HCT116 (cell line): Measurements from ENCODE around the gene TBL1X.

ENCODE experiments used
- EZH2 ChIP-seq: fragments of 200-600 bp; sonication (generic); IDR thresholded peaks from 2 replicates; pipeline ENCODE4 v1.6.1; 2017; ENCODE audit warnings: antibody characterized with exemption, mixed run types
- POLR2A ChIP-seq: IDR thresholded peaks from 2 replicates; pipeline ENCODE4 v1.7.0; 2011; ENCODE audit warnings: borderline replicate concordance; ENCODE audit not compliant: insufficient read depth, insufficient read length; ENCODE audit errors: extremely low read depth
- RAD21 ChIP-seq: IDR thresholded peaks from 2 replicates; pipeline ENCODE4 v1.6.1; 2012; ENCODE audit warnings: low read depth, mild to moderate bottlenecking
- TCF7L2 ChIP-seq: IDR thresholded peaks from 2 replicates; pipeline ENCODE4 v1.7.0; 2011; ENCODE audit warnings: borderline replicate concordance, inconsistent platforms; ENCODE audit not compliant: insufficient read depth, insufficient read length; ENCODE audit errors: extremely low read depth
- YY1 ChIP-seq: IDR thresholded peaks from 2 replicates; pipeline ENCODE4 v1.6.1; 2011; ENCODE audit warnings: low read length, low read depth, moderate library complexity, mild to moderate bottlenecking; ENCODE audit not compliant: insufficient replicate concordance; ENCODE audit errors: extremely low read depth
- TF ChIP-seq, protein P1 (sequence below), 3 experiments: fragments of 200-600 bp in 1 of 3; sonication (generic) in 1 of 3; IDR thresholded peaks in 2 of 3; conservative IDR thresholded peaks in 1 of 3; 2 replicates each; pipeline ENCODE4 v1.5.1; 2012 to 2017; ENCODE audit warnings: low read depth in 2 of 3, low read length in 2 of 3, antibody characterized with exemption in 1 of 3, borderline replicate concordance in 1 of 3, control low read depth in 1 of 3, mild to moderate bottlenecking in 1 of 3, mixed read lengths in 1 of 3, mixed run types in 1 of 3, moderate library complexity in 1 of 3; ENCODE audit not compliant: insufficient read depth in 1 of 3

DNA sequence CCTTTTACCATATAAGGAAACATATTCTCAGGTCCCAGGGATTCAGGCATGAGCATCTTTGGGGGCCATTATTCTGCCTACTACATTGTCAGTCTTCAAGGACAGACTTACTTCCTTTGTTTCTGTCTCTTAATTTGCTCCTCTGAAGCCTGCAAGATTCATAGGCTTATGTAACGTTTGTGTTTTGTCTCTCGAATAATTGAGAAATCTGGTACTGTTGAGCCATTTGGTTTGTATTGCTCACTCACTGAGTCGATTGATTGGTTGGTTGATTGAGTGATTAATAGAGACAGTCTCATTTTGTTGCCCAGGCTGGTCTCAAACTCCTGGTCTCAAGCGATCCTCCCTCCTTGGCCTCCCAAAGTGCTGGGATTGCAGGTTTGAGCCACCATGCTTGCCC, 23.7 kb downstream of the TBL1X start:
- TF ChIP-seq YY1 (no peak), RAD21 (no peak), POLR2A (no peak), EZH2 (no peak), TCF7L2 (no peak)
- TF ChIP-seq, protein P1, sequence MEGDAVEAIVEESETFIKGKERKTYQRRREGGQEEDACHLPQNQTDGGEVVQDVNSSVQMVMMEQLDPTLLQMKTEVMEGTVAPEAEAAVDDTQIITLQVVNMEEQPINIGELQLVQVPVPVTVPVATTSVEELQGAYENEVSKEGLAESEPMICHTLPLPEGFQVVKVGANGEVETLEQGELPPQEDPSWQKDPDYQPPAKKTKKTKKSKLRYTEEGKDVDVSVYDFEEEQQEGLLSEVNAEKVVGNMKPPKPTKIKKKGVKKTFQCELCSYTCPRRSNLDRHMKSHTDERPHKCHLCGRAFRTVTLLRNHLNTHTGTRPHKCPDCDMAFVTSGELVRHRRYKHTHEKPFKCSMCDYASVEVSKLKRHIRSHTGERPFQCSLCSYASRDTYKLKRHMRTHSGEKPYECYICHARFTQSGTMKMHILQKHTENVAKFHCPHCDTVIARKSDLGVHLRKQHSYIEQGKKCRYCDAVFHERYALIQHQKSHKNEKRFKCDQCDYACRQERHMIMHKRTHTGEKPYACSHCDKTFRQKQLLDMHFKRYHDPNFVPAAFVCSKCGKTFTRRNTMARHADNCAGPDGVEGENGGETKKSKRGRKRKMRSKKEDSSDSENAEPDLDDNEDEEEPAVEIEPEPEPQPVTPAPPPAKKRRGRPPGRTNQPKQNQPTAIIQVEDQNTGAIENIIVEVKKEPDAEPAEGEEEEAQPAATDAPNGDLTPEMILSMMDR (IDR thresholded peaks at IDR 0.05 in 2 of 3, conservative IDR thresholded peaks at IDR 0.05 in 1 of 3; ENCODE audit: borderline replicate concordance in 1 of 3, insufficient read depth in 1 of 3, low read depth in 2 of 3, low read length in 2 of 3) = no peak
